Measurements from ENCODE around the gene SOX18.

DNA sequence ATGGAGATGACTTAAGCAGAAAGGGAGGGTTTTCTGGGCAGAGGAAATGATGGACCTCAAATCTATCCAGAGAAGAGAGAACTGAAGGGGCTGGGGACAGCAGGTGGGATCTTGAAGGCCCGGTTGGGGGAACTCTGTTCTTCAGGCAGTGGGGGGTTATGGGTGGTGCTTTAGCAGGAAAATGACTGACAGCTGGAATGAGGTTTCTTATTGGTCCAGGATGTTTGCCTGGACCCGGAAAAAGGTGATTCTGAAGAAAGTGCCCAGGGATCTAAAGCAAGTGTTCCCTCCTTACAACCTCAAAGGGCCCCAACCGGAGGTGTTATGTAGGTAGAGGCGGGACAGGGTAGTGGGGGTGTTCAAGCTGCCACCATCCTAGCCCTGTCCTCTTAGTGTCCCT lies 46.0 kb upstream of the SOX18 start:
- TF ChIP-seq, protein P1, sequence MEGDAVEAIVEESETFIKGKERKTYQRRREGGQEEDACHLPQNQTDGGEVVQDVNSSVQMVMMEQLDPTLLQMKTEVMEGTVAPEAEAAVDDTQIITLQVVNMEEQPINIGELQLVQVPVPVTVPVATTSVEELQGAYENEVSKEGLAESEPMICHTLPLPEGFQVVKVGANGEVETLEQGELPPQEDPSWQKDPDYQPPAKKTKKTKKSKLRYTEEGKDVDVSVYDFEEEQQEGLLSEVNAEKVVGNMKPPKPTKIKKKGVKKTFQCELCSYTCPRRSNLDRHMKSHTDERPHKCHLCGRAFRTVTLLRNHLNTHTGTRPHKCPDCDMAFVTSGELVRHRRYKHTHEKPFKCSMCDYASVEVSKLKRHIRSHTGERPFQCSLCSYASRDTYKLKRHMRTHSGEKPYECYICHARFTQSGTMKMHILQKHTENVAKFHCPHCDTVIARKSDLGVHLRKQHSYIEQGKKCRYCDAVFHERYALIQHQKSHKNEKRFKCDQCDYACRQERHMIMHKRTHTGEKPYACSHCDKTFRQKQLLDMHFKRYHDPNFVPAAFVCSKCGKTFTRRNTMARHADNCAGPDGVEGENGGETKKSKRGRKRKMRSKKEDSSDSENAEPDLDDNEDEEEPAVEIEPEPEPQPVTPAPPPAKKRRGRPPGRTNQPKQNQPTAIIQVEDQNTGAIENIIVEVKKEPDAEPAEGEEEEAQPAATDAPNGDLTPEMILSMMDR (IDR thresholded peaks at IDR 0.05): no peak
- TF ChIP-seq POLR2A (IDR thresholded peaks at IDR 0.05): no peak

Data from uterus (tissue), 2 donors.